Measurements from ENCODE around the gene ZNF668.
"Not testable (repeated sequence)": the region's sequence is repeated elsewhere in the genome, so short reads cannot be mapped to it uniquely, and the experiment has no call there.

- not testable (repeated sequence) for TF ChIP-seq EZH2phosphoT487 (IDR thresholded peaks at IDR 0.05; ENCODE audit: unreplicated experiment); CTCF (conservative IDR thresholded peaks at IDR 0.05; ENCODE audit: low read depth in 2 of 2); EZH2 (IDR thresholded peaks at IDR 0.05; ENCODE audit: low read depth, unreplicated experiment)
Measured at GRCh38 chr16:31017756-31018155, 56.3 kb downstream of the ZNF668 start.
